HepG2 (cell line): ENCODE measurements around the gene TMEM53. TPM values are rescaled to one million over a fixed set of nuclear protein-coding genes. Genes with fewer than 3 reads are reported as not detected.

ENCODE experiments used
- CTCF ChIP-seq: sonication (generic); formaldehyde crosslinking; IDR thresholded peaks from 2 replicates; pipeline ENCODE4 v1.5.0; 2020; ENCODE audit warnings: mild to moderate bottlenecking, missing genetic modification reagents, moderate library complexity
- HINFP ChIP-seq: sonication (generic); formaldehyde crosslinking; IDR thresholded peaks from 2 replicates; pipeline ENCODE4 v1.4.0; 2020; ENCODE audit warnings: low read depth, mild to moderate bottlenecking, missing genetic modification reagents
- SMC3 ChIP-seq: IDR thresholded peaks from 2 replicates; pipeline ENCODE4 v1.6.1; 2011; ENCODE audit warnings: low read length, improper control_type of control experiment
- STAG1 ChIP-seq: sonication (generic); formaldehyde crosslinking; IDR thresholded peaks from 2 replicates; pipeline ENCODE4 v1.4.0; 2020; ENCODE audit warnings: missing genetic modification reagents
- ZFX ChIP-seq: sonication (generic); formaldehyde crosslinking; IDR thresholded peaks from 2 replicates; pipeline ENCODE4 v1.4.0; 2020; ENCODE audit warnings: mild to moderate bottlenecking, low read depth, missing genetic modification reagents, moderate library complexity
- ZNF687 ChIP-seq: sonication (generic); formaldehyde crosslinking; IDR thresholded peaks from 2 replicates; pipeline ENCODE4 v1.5.1; 2020; ENCODE audit warnings: mild to moderate bottlenecking, missing genetic modification reagents, moderate library complexity
- polyA plus RNA-seq, 8 experiments: library from polyadenylated mRNA; depleted of rRNA in 3 of 8; stranded (reverse) in 7 of 8; unstranded in 1 of 8; fragments of >200 nt; fragmentation: Illumina TruSeq in 4 of 8; extraction: Trizol in 4 of 8; gene quantifications; 2 replicates each; pipeline versions ENCODE4 v1.2.1 to v1.2.3, GENCODE V29; 2011 to 2016; ENCODE audit warnings: low read depth in 4 of 8, missing spikeins in 1 of 8, mixed read lengths in 1 of 8; ENCODE audit not compliant: insufficient read depth in 1 of 8
- total RNA-seq, 5 experiments: library from RNA; depleted of rRNA; stranded (reverse); fragments of >200 nt; fragmentation: Illumina TruSeq; extraction: Trizol; gene quantifications; 2 replicates each; pipeline ENCODE4 v1.2.3, GENCODE V29; 2016; ENCODE audit warnings: low read depth in 1 of 5

Gene TMEM53
- total and polyA plus RNA-seq, 2 of the 13 experiments (the other 11 are each of a cell fraction or from before 2014, with no cell fraction given), result 12.6 to 20.2 TPM

- TF ChIP-seq ZNF687 (CRISPR knock-in tag), result peak; percentile 37; the same call in 1 of the 2 replicates
- peak; percentile 82 for TF ChIP-seq CTCF
- TF ChIP-seq ZFX (CRISPR knock-in tag), result peak; percentile 30; the same call in 1 of the 2 replicates
- peak; percentile 48 for TF ChIP-seq SMC3
- peak; percentile 70 for TF ChIP-seq STAG1 (CRISPR knock-in tag)
- no peak for TF ChIP-seq HINFP (CRISPR knock-in tag)
These were observed 64.9 kb downstream of the TMEM53 start (continued) for GRCh38 chr1:44609412-44609767.
